Fibroblast of villous mesenchyme (primary cell): ENCODE measurements around the gene PIGZ. TPM values are rescaled to one million over a fixed set of nuclear protein-coding genes. Genes with fewer than 3 reads are reported as not detected.

Experiments used
- DNase-seq: peaks from one replicate; pipeline ENCODE4 v3.0.0-alpha.2; 2010; ENCODE audit warnings: low read depth
- H3K4me3 ChIP-seq: 2 replicates; pipeline ENCODE4 v1.5.1; 2011; ENCODE audit warnings: low read depth, mild to moderate bottlenecking, low read length
- total RNA-seq: library from RNA; depleted of rRNA; stranded (reverse); fragments of >200 nt; gene quantifications from 2 replicates; pipeline ENCODE4 v1.2.3, GENCODE V29; 2012
- TF ChIP-seq, protein P1 (sequence below): IDR thresholded peaks from 2 replicates; pipeline ENCODE4 v1.5.1; 2012; ENCODE audit warnings: low read depth, mild to moderate bottlenecking, low read length; ENCODE audit not compliant: insufficient read depth

Gene PIGZ
- total RNA-seq, 1 donor, result 1.7 TPM

DNA sequence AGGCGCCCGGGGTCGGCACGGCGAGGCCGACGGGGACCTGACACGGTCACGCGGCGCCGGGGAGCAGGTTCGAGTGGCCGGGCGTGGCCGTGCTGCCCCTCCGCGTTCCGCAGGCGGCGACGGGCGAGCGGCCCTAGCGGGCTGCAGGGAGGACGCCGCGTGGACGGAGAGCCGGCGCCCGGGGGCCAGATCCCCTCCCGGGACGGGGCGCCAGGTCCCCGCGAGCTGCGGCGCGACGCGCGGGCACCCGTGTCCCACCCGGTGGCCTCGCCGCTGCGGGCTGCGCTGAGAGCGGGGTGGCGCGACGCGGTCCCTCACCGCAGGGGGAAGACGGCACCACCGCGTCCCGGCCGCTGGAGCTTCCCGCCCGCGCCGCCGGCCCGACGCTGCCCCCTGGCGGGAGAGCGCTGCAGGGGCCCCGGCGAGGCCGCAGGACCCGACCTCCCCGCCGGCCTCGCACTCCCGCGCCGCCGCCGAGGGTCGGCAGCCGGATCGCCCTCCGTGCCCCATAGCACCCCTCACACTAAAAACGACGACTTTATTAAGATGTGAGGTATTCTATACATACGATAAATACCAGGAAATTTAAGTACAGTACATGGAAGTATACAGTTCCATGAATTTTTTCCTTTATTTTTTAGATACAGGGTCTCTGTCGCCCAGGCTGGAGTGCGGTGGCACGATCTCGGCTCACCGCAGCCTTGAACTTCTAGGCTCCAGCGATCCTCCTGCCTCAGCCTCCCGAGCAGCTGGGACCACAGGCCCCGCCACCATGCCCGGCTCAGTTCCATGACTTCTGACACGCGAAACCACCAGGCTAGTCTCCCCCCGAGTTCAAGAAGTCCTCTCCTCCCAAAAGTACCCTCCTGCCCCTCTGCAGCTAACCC, 1.3 kb upstream of the PIGZ start:
- peak; percentile 56 for DNase-seq

DNA sequence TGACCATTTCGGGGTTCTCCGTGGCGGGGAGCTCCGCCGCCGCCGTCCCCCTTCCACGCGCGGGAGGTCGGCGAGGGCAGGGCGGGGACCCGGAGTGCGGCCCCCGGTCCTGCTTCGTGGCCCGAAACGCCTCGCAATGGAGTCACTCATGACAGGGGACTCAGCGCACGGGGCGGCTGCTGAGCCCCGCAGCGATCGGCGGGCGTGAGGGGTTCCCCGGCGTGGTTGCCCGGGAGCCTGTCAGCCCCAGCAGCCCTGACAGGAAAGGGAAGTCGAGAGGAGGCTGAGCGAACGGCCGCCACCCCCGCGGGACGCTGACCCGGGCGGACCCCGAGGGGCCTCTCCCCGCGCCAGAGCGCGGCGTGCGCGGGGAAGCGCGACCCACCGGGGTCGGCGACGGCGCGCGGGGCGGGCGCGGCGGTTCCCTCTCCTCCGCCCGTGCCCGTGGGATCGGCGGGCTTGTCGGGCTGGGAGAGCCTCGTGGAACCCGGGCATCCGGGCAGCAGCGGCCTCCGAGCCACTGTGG, 564 bp upstream of the PIGZ start:
- TF ChIP-seq, protein P1, sequence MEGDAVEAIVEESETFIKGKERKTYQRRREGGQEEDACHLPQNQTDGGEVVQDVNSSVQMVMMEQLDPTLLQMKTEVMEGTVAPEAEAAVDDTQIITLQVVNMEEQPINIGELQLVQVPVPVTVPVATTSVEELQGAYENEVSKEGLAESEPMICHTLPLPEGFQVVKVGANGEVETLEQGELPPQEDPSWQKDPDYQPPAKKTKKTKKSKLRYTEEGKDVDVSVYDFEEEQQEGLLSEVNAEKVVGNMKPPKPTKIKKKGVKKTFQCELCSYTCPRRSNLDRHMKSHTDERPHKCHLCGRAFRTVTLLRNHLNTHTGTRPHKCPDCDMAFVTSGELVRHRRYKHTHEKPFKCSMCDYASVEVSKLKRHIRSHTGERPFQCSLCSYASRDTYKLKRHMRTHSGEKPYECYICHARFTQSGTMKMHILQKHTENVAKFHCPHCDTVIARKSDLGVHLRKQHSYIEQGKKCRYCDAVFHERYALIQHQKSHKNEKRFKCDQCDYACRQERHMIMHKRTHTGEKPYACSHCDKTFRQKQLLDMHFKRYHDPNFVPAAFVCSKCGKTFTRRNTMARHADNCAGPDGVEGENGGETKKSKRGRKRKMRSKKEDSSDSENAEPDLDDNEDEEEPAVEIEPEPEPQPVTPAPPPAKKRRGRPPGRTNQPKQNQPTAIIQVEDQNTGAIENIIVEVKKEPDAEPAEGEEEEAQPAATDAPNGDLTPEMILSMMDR, result no peak
- DNase-seq, result peak; percentile 24
- H3K4me3 ChIP-seq, result peak overlapping the region; percentile 71

More for the DNA sequence above, 1.3 kb upstream of the PIGZ start:
- TF ChIP-seq, protein P1, result peak; percentile 43
- peak overlapping the region; percentile 71 for H3K4me3 ChIP-seq

DNA sequence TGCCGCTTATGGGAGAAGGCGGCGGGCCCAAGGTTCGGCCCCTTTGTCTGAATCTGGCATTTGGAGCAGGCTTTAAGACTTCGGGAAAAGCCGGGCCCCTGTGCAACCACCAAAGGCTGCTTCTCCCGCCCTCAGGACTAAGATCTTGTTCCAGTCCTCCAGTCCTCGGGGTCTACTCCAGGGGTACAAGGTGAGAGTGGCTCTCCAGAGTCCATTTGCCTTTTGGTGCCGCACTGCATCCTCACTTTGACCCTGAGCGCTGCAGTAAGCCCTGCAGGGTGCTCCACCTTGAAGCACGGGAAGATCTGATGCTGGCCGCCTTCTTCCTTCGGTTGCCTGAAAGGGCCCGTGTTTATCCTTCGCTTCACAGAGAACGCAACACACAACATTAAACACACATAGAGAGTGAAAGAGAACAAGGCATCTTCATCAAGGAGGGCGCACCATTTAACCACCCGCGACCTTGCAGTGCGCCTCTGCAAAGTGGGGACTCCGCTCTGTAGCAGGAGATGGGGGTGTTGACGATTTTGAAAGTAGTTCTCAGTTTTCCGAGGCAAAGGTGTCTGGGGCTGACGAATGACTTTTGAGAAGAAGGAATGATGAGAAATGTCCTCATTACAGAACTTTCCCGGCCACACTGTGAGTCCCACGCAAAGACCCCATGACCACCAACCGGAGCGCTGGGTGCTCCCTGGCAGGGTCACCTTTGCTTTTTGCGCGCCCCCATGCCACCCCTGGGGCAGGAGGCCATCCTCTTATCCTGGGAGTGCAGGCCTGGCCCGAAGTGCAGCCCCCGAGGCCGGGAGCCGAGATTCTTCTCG, 1.0 kb downstream of the PIGZ start:
- DNase-seq, result no peak
- H3K4me3 ChIP-seq, result peak overlapping the region; percentile 71
- TF ChIP-seq, protein P1, result no peak

DNA sequence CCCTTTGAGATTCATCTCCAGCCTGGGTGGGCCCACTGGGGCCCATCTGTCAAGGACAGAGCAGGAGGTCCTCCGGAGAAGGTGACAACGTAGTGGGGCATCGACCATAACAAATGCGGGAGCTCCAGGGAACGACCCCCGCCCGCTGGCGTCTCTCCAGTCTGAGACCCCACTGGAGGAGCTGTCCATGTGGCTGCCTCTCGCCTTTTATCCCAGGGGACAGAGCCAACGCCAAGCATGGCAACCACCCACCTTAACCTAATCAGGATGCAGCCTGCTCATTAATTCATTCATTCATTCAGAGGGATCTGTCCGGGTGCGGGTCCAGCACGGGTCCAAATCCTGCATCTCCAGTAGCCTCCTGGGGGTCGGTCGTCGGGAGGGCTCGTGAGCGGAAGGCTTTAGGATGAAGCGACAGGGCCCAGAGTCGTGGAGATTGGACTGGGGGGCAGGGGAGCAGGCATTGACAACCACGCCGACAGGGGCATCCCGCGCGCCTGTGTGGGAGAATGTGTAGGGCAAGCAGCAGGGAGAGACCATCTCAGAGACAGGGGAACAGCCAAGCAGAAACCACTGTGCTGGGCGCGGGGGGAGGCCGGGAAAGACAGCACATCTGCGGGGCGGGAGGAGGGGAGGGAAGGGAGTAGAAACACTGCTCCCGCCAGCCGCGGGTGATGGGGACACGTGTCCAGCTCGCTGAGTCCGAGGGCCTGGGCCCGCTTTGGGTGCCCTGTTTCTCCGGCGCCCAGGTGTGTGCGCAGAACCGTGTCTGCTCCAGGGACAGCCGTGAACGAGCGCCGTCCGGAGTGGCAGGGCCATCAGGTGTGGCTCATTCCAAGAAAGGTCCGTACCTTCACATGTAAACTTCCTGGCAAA, 1.9 kb downstream of the PIGZ start:
- TF ChIP-seq, protein P1, result no peak

DNA sequence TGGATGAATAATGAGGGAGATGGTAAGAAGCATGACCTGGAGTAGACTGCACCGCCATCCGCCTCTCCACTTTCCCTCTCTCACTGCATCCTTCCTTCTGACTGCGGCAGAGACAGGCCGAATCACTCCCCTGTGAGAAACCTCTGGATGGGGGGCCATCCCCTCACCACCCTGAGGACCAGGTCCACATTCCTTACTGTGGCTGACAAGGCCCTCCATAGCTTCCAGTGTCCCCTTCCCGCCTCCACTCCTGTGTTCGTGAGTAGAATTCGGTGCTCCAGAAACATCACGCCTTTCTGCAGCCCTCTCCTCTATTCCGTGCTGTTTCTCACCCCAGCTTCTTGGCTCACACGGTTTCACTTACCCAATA, 2.8 kb downstream of the PIGZ start:
- TF ChIP-seq, protein P1, result no peak
- no peak for DNase-seq
- H3K4me3 ChIP-seq, result no peak overlapping the region

More for the DNA sequence above, 1.9 kb downstream of the PIGZ start:
- H3K4me3 ChIP-seq, result no peak overlapping the region
- no peak for DNase-seq
